Activated B cell treated with CpG ODN at 0.5 μM for 24 hours (primary cell): ENCODE results near the gene PPM1K. TPM values are rescaled to one million over a fixed set of nuclear protein-coding genes. Genes with fewer than 3 reads are reported as not detected.

Experiments used
- ATAC-seq: fragments of 200-7000 bp; cut with Tn5 transposase; one replicate; pipeline ENCODE4 v1.10.0; 2021; ENCODE audit warnings: low read depth, mild to moderate bottlenecking, moderate library complexity
- CTCF ChIA-PET: fragments of 350-600 bp; sonication (Branson Sonifier 250); formaldehyde crosslinking; loops from one replicate; lab custom pipeline; 2021; ENCODE audit warnings: antibody characterized with exemption; lab: Charles Lee
- POLR2A ChIA-PET: fragments of 350-600 bp; sonication (Branson Sonifier 250); formaldehyde crosslinking; loops from one replicate; lab custom pipeline; 2021; ENCODE audit warnings: antibody characterized with exemption; lab: Charles Lee
- DNase-seq: peaks from one replicate; pipeline ENCODE4 v3.0.0; 2022
- H3K27ac Mint-ChIP-seq: one replicate; pipeline ENCODE4 v1.8.0; 2020; ENCODE audit warnings: mixed read lengths
- H3K27me3 Mint-ChIP-seq: one replicate; pipeline ENCODE4 v1.8.0; 2021; ENCODE audit warnings: mixed read lengths
- H3K36me3 Mint-ChIP-seq: one replicate; pipeline ENCODE4 v1.8.0; 2021; ENCODE audit warnings: low read depth, mixed read lengths
- H3K4me1 Mint-ChIP-seq: one replicate; pipeline ENCODE4 v1.8.0; 2021; ENCODE audit warnings: mixed read lengths
- H3K4me3 Mint-ChIP-seq: one replicate; pipeline ENCODE4 v1.8.0; 2020; ENCODE audit warnings: mild to moderate bottlenecking, mixed read lengths
- H3K9me3 Mint-ChIP-seq: one replicate; pipeline ENCODE4 v1.8.0; 2020; ENCODE audit warnings: mixed read lengths
- CTCF ChIP-seq: fragments of 200-600 bp; IDR thresholded peaks from one replicate; pipeline ENCODE4 v1.8.0; 2022; ENCODE audit warnings: antibody characterized with exemption, mild to moderate bottlenecking
- intact Hi-C: fragments of 100-400 bp; cut with micrococcal nuclease; formaldehyde crosslinking; loops from one replicate; pipeline ENCODE4 v1.15.1; 2024
- total RNA-seq: library from RNA; stranded (reverse); gene quantifications from 2 replicates; pipeline ENCODE4 v1.2.3, GENCODE V29; 2022

Gene PPM1K
- total RNA-seq, 1 donor from 2014 or later, result 76.6 TPM

- ATAC-seq, result no peak
- Mint-ChIP-seq H3K27ac (peak overlapping the region; percentile 77), H3K9me3 (no peaks in the 10 kb centered on the region), H3K27me3 (no peaks in the 10 kb centered on the region), H3K4me1 (peaks cover 83% of the 10 kb centered on the region), H3K36me3 (peaks cover 39% of the 10 kb centered on the region), H3K4me3 (no peak overlapping the region)
- intact Hi-C loops, result no loop called here
- ChIA-PET CTCF (no interaction called here), POLR2A (interaction anchor here (1.0 kb wide), 1 partner anchor 179 kb away, joined by 5 read pairs; no protein-coding TSS in a partner anchor)
- no peak for DNase-seq
- TF ChIP-seq CTCF, result no peak
Observed at GRCh38 chr4:88277711-88278225, 6.6 kb downstream of the PPM1K start.

- POLR2A ChIA-PET, result interaction anchor here (1.0 to 2.3 kb wide), 2 partner anchors 7 to 179 kb away, joined by 5 to 33 read pairs; partner anchors contain the start of gene PPM1K
- DNase-seq (no peak), ATAC-seq (no peak)
- peaks cover 41% of the 10 kb centered on the region for H3K36me3 Mint-ChIP-seq
- CTCF ChIA-PET, result no interaction called here
- H3K27me3 Mint-ChIP-seq, result no peaks in the 10 kb centered on the region
- intact Hi-C loops, result no loop called here
- no peak overlapping the region for H3K4me3 Mint-ChIP-seq
- peaks cover 78% of the 10 kb centered on the region for H3K4me1 Mint-ChIP-seq
- H3K27ac Mint-ChIP-seq, result peak overlapping the region; percentile 39
- H3K9me3 Mint-ChIP-seq, result no peaks in the 10 kb centered on the region
- TF ChIP-seq CTCF, result no peak
Observed at GRCh38 chr4:88276952-88277710, 7.2 kb downstream of the PPM1K start.

- Mint-ChIP-seq H3K4me3 (peak overlapping the region; percentile 59), H3K36me3 (peaks cover 52% of the 10 kb centered on the region), H3K27me3 (no peaks in the 10 kb centered on the region), H3K9me3 (no peaks in the 10 kb centered on the region), H3K4me1 (peaks cover 74% of the 10 kb centered on the region), H3K27ac (peak overlapping the region; percentile 79)
- POLR2A ChIA-PET, result interaction anchor here (1.2 to 2.3 kb wide), 4 partner anchors 9 to 181 kb away, joined by 6 to 33 read pairs (median 12); partner anchors contain the start of genes HERC5, HERC6 and PPM1K
- ATAC-seq (peak; percentile 13), DNase-seq (no peak)
- TF ChIP-seq CTCF, result no peak
- CTCF ChIA-PET, result interaction anchor here (1.2 kb wide), 1 partner anchor 9 kb away, joined by 5 read pairs; the partner anchor contains the start of gene PPM1K
- intact Hi-C loops, result loop anchor here (1.0 to 2.0 kb wide), 4 partner anchors 7 to 181 kb away; partner anchors contain the start of genes HERC5 and HERC6
Observed at GRCh38 chr4:88275949-88276515, 8.3 kb downstream of the PPM1K start.

GRCh38 chr4:88275516-88275915, 8.8 kb downstream of the PPM1K start:
- peaks cover 72% of the 10 kb centered on the region for H3K4me1 Mint-ChIP-seq
- no peaks in the 10 kb centered on the region for H3K27me3 Mint-ChIP-seq
- intact Hi-C loops, result loop anchor here (1.0 to 2.0 kb wide), 4 partner anchors 8 to 181 kb away; partner anchors contain the start of genes HERC5 and HERC6
- DNase-seq, result no peak
- peak overlapping the region; percentile 79 for H3K27ac Mint-ChIP-seq
- no peak for TF ChIP-seq CTCF
- ChIA-PET POLR2A (interaction anchor here (1.2 to 2.3 kb wide), 4 partner anchors 9 to 181 kb away, joined by 6 to 33 read pairs (median 12); partner anchors contain the start of genes HERC5, HERC6 and PPM1K), CTCF (interaction anchor here (1.2 kb wide), 1 partner anchor 9 kb away, joined by 5 read pairs; the partner anchor contains the start of gene PPM1K)
- peak overlapping the region; percentile 59 for H3K4me3 Mint-ChIP-seq
- peak; percentile 93 for ATAC-seq
- H3K36me3 Mint-ChIP-seq, result peaks cover 55% of the 10 kb centered on the region
- no peaks in the 10 kb centered on the region for H3K9me3 Mint-ChIP-seq
